Spinal cord (tissue), 10 donors: ENCODE data around the gene TAF8. TPM values are rescaled to one million over a fixed set of nuclear protein-coding genes. Genes with fewer than 3 reads are reported as not detected.
A peak's percentile ranks its signal among the peaks of the same experiment; 100 is the strongest.

Experiments used
- DNase-seq, 6 donors: peaks; one replicate each; pipeline versions ENCODE4 v3.0.0 to v3.0.0-alpha.2; 2013 to 2015; ENCODE audit warnings: low spot score in 6 of 6, low read depth in 4 of 6
- H3K27ac ChIP-seq: one replicate; pipeline ENCODE4 v1.5.1; 2013; ENCODE audit warnings: low read depth, low read length, control low read depth
- H3K27me3 ChIP-seq: one replicate; pipeline ENCODE4 v1.6.1; 2013; ENCODE audit warnings: low read length; ENCODE audit not compliant: control insufficient read depth, insufficient read depth
- H3K36me3 ChIP-seq: one replicate; pipeline ENCODE4 v1.6.1; 2013; ENCODE audit warnings: low read length; ENCODE audit not compliant: control insufficient read depth, insufficient read depth
- H3K4me1 ChIP-seq: one replicate; pipeline ENCODE4 v1.6.1; 2013; ENCODE audit warnings: low read length; ENCODE audit not compliant: control insufficient read depth, insufficient read depth
- H3K4me3 ChIP-seq: one replicate; pipeline ENCODE4 v1.5.1; 2013; ENCODE audit warnings: low read depth, low read length, control low read depth
- H3K9me3 ChIP-seq: one replicate; pipeline ENCODE4 v1.6.1; 2013; ENCODE audit warnings: low read length; ENCODE audit not compliant: control insufficient read depth, insufficient read depth
- WGBS: methylation state at CpG from one replicate; pipeline ENCODE4 v1.1.5; 2013; ENCODE audit warnings: missing lambda C conversion rate; ENCODE audit not compliant: insufficient coverage; 5-methylcytosine and 5-hydroxymethylcytosine counted together
- polyA plus RNA-seq, 2 donors: library from polyadenylated mRNA; unstranded; fragments of 120-200 nt; gene quantifications; one replicate each; pipeline ENCODE4 v1.2.1, GENCODE V29; 2013; ENCODE audit not compliant: insufficient read length in 2 of 2
- total RNA-seq, 2 donors: library from RNA; depleted of rRNA in 1 of 2; stranded (reverse); fragments of 120-200 nt in 1 of 2; fragments of >200 nt in 1 of 2; gene quantifications; one replicate each; pipeline versions ENCODE4 v1.2.3 to v1.2.4, GENCODE V29; 2013 to 2014
- donor health status: healthy.

Gene TAF8
- total and polyA plus RNA-seq, 4 donors, result 10.5 to 17.9 (median 13.3) TPM

DNA sequence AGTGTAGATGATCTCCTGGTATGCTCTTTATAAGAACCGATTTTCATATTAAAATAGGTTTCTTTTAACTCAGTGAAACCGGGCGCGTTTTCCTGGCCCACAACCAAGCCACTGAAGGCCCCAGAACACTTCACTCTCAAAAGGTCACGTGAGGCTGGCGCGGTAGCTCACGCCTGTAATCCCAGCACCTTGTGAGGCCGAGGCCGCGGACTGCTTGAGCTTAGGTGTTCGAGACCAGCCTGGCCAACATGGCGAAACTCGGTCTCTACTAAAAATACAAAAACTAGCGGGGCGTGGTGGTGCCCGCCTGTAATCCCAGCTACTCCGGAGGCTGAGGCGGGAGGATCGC lies 402 bp upstream of the TAF8 start:
- peak overlapping the region; percentile 98 for H3K27ac ChIP-seq
- H3K4me1 ChIP-seq, result peaks cover 34% of the 10 kb centered on the region
- H3K4me3 ChIP-seq, result peak overlapping the region; percentile 89
- 31% methylated on average over 12 of the region's 20 CpGs for WGBS
- peaks cover 14% of the 10 kb centered on the region for H3K27me3 ChIP-seq
- H3K9me3 ChIP-seq, result no peaks in the 10 kb centered on the region
- peak in 2 of 6 donors; percentile 18 to 32 for DNase-seq
- H3K36me3 ChIP-seq, result peaks cover 6% of the 10 kb centered on the region

DNA sequence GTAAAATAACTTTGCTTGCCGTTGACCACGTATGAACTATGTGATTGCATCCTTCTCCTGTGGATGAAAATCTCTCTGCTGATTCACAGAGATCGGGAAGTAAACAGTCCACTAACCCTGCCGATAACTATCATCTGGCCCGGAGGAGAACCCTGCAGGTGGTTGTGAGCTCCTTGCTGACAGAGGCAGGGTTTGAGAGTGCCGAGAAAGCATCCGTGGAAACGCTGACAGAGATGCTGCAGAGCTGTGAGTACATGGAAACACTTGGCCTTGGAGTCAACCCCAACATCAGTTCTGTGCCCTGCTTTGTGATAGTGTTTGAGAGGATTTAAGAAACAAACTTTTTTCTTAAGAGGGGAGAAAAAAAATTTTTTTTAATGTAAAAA lies 937 bp downstream of the TAF8 start:
- H3K36me3 ChIP-seq, result peaks cover 6% of the 10 kb centered on the region
- 38% methylated on average over 4 of the region's 8 CpGs for WGBS
- peaks cover 14% of the 10 kb centered on the region for H3K27me3 ChIP-seq
- peaks cover 27% of the 10 kb centered on the region for H3K4me1 ChIP-seq
- peak overlapping the region; percentile 89 for H3K4me3 ChIP-seq
- H3K27ac ChIP-seq, result no peak overlapping the region
- DNase-seq, result no peak
- no peaks in the 10 kb centered on the region for H3K9me3 ChIP-seq

DNA sequence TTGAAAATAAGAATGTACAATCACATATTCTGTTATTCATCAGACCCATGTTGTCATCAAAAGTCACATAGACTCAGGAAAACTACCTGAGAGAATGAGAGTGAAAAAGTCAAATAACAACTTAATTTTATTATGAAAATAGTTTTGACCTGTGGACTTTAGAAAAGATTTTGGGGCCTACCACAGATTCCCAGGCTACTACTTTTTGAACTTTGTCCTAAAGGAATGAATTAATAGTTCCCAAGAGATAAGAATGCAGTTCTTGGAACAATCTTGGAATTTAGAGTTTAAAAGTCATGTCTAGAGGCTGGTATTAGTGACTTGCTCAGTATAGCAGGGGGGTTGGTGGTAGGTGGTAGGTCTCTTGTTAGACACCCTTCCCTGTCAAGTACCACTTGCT lies 3.3 kb downstream of the TAF8 start:
- no peak overlapping the region for H3K4me3 ChIP-seq
- no peaks in the 10 kb centered on the region for H3K9me3 ChIP-seq
- peaks cover 21% of the 10 kb centered on the region for H3K36me3 ChIP-seq
- H3K27ac ChIP-seq, result no peak overlapping the region
- H3K27me3 ChIP-seq, result peaks cover 7% of the 10 kb centered on the region
- peaks cover 22% of the 10 kb centered on the region for H3K4me1 ChIP-seq
- no peak for DNase-seq

DNA sequence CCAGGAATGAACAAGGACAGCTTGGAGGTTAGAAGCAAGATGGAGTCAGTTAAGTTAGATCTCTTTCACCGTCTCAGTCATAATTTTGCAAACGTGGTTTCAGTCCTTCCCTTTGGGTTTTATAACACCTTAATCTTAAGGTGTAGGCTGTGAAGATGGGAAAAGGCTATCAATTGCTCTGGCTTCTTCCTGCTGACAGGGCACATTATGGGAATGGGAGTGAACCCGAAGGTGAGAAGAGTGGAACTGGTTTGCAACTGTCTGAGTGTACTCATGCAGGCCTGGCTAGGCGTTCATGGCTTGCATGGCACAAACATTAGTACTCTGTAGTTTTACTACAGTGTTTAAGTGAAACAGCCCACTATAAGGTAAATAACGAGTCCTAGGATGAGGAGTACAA lies 9.4 kb downstream of the TAF8 start:
- Histone ChIP-seq H3K27me3 (no peaks in the 10 kb centered on the region), H3K36me3 (peaks cover 29% of the 10 kb centered on the region), H3K9me3 (no peaks in the 10 kb centered on the region), H3K4me1 (no peaks in the 10 kb centered on the region), H3K4me3 (no peak overlapping the region), H3K27ac (no peak overlapping the region)
- no peak for DNase-seq
- WGBS, result no CpG with 5 or more reads among the region's 5 CpGs

DNA sequence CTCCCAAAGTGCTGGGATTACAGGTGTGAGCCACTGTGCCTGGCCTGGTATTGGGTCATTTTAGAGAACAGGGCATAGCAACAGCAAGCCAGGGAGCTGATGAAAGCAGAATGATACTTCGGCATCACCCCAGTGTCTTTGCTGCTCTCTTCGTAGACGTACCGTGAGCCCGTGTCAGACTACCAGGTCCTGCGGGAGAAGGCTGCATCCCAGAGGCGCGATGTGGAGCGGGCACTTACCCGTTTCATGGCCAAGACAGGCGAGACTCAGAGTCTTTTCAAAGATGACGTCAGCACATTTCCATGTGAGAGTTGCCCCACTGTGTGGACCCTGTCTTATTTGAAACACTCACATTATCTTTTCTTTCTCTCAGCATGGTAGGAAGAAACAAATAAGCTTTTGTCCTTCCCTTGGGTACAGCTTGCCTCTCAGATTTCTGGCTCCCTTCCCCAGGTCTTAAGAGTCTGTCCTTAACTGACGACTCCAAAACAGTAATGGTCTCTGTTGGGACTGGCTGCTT lies 15.9 kb downstream of the TAF8 start:
- 92% methylated on average over 13 of the region's 13 CpGs for WGBS

DNA sequence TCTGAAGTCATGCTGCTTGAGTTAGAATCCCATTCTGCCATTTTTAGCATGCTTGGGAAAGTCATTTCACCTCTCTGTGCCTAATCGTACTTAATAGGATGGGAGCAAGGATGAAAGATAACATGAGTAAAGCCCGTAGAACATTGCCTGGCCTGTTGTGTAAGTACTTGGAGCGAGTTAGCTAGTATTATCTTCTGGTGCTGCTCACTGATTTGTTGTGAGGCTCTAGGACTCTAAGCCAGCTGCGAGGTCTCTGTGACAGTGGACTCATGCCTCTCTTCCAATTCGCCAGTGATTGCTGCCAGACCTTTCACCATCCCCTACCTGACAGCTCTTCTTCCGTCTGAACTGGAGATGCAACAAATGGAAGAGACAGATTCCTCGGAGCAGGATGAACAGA lies 17.8 kb downstream of the TAF8 start:
- 98% methylated on average over 7 of the region's 7 CpGs for WGBS
- H3K9me3 ChIP-seq, result no peaks in the 10 kb centered on the region
- DNase-seq, result no peak

More for the DNA sequence above, 15.9 kb downstream of the TAF8 start:
- no peak for DNase-seq
- H3K36me3 ChIP-seq, result peaks cover 56% of the 10 kb centered on the region
- no peaks in the 10 kb centered on the region for H3K9me3 ChIP-seq
- no peaks in the 10 kb centered on the region for H3K27me3 ChIP-seq
- H3K4me3 ChIP-seq, result no peak overlapping the region
- no peaks in the 10 kb centered on the region for H3K4me1 ChIP-seq
- H3K27ac ChIP-seq, result no peak overlapping the region

DNA sequence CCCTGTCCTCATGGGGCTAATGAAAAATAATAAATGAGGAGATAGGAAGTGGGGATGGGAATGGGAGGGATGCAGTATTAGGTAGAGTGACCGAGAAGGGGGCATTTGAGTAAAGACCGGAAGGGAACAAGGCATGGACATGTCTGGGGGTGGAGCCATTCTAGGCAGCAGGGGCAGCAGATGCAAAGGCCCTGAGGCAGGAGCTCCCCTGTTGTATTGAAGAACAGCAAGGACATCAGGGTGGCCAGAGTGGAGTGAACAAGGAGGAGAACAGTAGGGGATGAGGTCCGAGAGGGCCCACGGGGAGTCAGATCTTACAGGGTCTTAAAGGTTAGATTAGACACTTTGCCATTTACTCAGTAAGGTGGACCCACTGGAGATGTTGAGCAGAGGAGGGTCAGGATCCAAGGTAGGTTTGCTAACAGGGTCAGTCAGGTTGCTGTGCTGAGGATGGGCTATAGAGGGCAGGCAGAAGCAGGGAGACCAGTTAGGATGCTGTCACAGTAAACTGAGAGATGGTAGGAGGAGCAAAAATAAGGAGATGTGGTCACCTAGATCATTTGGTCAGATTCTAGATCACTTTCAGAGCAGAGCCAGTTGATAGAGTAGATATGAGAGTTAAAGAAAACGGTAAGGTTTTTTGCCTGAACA lies 18.7 kb downstream of the TAF8 start:
- Histone ChIP-seq H3K27ac (no peak overlapping the region), H3K27me3 (no peaks in the 10 kb centered on the region), H3K4me3 (no peak overlapping the region), H3K4me1 (no peaks in the 10 kb centered on the region), H3K36me3 (peaks cover 60% of the 10 kb centered on the region), H3K9me3 (no peaks in the 10 kb centered on the region)
- WGBS, result 98% methylated on average over 5 of the region's 5 CpGs
- no peak for DNase-seq

More for the DNA sequence above, 17.8 kb downstream of the TAF8 start:
- no peaks in the 10 kb centered on the region for H3K27me3 ChIP-seq
- H3K4me1 ChIP-seq, result no peaks in the 10 kb centered on the region
- H3K4me3 ChIP-seq, result no peak overlapping the region
- H3K27ac ChIP-seq, result no peak overlapping the region
- H3K36me3 ChIP-seq, result peaks cover 54% of the 10 kb centered on the region

DNA sequence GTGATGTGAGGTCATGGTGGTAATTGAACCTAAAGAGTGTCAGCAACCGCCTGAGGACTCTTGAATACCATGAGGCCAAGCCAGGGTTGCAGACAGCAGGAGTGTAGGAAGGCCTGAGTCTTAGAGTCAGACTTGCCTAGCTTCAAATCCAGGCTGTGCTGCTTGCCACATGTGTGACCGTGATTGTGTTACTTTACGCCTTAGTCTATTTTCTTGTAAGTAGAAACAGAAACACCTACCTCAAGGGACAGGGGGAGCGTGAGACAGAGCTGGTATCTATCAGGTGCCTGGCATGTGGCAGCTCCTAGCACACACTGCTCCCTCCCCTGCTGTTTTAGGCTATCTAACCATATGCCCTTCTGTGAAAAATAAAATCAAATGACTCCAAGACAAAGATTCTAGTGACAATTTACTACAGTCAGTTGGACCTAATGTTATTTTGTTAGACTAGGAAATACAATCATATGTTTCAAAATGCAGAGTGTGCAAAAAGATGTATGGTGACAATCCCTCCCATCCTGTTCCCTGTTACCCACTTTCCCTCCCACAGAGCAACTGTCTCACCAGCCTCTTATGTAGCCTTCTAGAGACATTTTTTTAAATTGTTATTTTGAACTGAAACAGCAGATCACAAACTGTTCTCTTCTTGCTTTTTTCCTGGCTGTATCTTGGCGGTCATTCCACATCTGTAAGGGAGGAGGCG lies 21.7 kb downstream of the TAF8 start:
- Histone ChIP-seq H3K4me1 (no peaks in the 10 kb centered on the region), H3K36me3 (peaks cover 50% of the 10 kb centered on the region), H3K9me3 (no peaks in the 10 kb centered on the region), H3K27ac (no peak overlapping the region), H3K27me3 (no peaks in the 10 kb centered on the region), H3K4me3 (no peak overlapping the region)
- 70% methylated on average over 4 of the region's 6 CpGs for WGBS
- DNase-seq, result peak in 1 of 6 donors; percentile 3

DNA sequence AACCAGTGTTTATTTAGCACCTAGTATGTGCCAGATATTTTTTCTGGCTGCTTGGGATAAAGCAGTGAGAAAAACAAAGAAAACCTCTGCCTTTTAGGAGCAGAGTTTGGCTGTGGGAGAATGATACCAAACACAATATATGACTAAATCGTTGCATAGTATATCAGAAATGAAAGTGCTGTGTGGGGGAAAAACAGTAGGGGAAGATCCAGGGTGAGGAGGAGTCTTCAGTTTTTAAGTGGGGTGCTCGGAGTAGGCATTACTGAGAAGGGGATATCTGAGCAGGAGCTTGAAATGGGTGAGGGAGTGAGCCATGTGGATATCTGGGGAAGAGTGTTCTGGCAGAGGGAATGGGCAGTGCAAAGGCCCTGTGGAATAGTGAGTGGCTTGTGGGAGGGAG lies 23.0 kb downstream of the TAF8 start:
- no peaks in the 10 kb centered on the region for H3K27me3 ChIP-seq
- peaks cover 48% of the 10 kb centered on the region for H3K36me3 ChIP-seq
- H3K9me3 ChIP-seq, result no peaks in the 10 kb centered on the region
- no peak overlapping the region for H3K27ac ChIP-seq
- WGBS, result 100% methylated on average over 2 of the region's 2 CpGs
- no peak overlapping the region for H3K4me3 ChIP-seq
- no peaks in the 10 kb centered on the region for H3K4me1 ChIP-seq
- no peak for DNase-seq
